GM19397 (cell line): ENCODE measurements around the gene ZBTB46.
"Not testable (repeated sequence)": the region's sequence is repeated elsewhere in the genome, so short reads cannot be mapped to it uniquely, and the experiment has no call there.

Experiments
- ATAC-seq: cut with Tn5 transposase; IDR thresholded peaks from one replicate; pipeline ENCODE4 v1.9.1; 2021; ENCODE audit warnings: mild to moderate bottlenecking, moderate library complexity; ENCODE audit not compliant: unreplicated experiment

ZBTB46 gene

GRCh38 chr20:63830841-63831588, at the start of gene ZBTB46:
ZBTB46 (minus strand) TSS chr20:63831264; CDS start chr20:63790757, 40,507 bp downstream.
- ATAC-seq = no peak

- ATAC-seq = no peak
Observed at GRCh38 chr20:63878899-63879663, 48.0 kb upstream of the ZBTB46 start.

- no peak for ATAC-seq
Observed at GRCh38 chr20:63877755-63878470, 46.8 kb upstream of the ZBTB46 start.

GRCh38 chr20:63876489-63877036, 45.5 kb upstream of the ZBTB46 start:
- no peak for ATAC-seq

GRCh38 chr20:63874241-63874640, 43.2 kb upstream of the ZBTB46 start:
- ATAC-seq = not testable (repeated sequence)

- no peak for ATAC-seq
Observed at GRCh38 chr20:63873477-63873971, 42.5 kb upstream of the ZBTB46 start.

GRCh38 chr20:63868264-63868663, 37.2 kb upstream of the ZBTB46 start:
- ATAC-seq = no peak

- not testable (repeated sequence) for ATAC-seq
Observed at GRCh38 chr20:63867042-63867441, 36.0 kb upstream of the ZBTB46 start.

GRCh38 chr20:63864978-63865640, 34.0 kb upstream of the ZBTB46 start, which contains the start of gene TPD52L2:
TPD52L2 (plus strand) TSS chr20:63865270; CDS start chr20:63865366, 96 bp downstream.
- peak; percentile 74 for ATAC-seq

- ATAC-seq = no peak
Observed at GRCh38 chr20:63864545-63864977, 33.5 kb upstream of the ZBTB46 start.

GRCh38 chr20:63863798-63864544, 32.9 kb upstream of the ZBTB46 start:
- ATAC-seq = peak; percentile 63

- no peak for ATAC-seq
Observed at GRCh38 chr20:63863021-63863797, 32.1 kb upstream of the ZBTB46 start.

- no peak for ATAC-seq
Observed at GRCh38 chr20:63861981-63862901, 31.2 kb upstream of the ZBTB46 start.

GRCh38 chr20:63861365-63861934, 30.4 kb upstream of the ZBTB46 start, which contains the start of gene ABHD16B:
ABHD16B (plus strand) TSS chr20:63861498; CDS start chr20:63861541, 43 bp downstream.
- no peak for ATAC-seq

GRCh38 chr20:63860325-63861051, 29.4 kb upstream of the ZBTB46 start:
- ATAC-seq = no peak

- no peak for ATAC-seq
Observed at GRCh38 chr20:63859166-63859699, 28.2 kb upstream of the ZBTB46 start.
